GM19035 (cell line): Measurements from ENCODE around the gene MAN2B2.
"Not testable (repeated sequence)": the region's sequence is repeated elsewhere in the genome, so short reads cannot be mapped to it uniquely, and the experiment has no call there.

Experiments
- ATAC-seq: cut with Tn5 transposase; IDR thresholded peaks from one replicate; pipeline ENCODE4 v1.9.1; 2021; ENCODE audit not compliant: unreplicated experiment

The MAN2B2 gene

GRCh38 chr4:6613676-6614651, 39.0 kb downstream of the MAN2B2 start:
- ATAC-seq, result no peak

- ATAC-seq, result no peak
These were observed 39.8 kb downstream of the MAN2B2 start for GRCh38 chr4:6614701-6615230.

GRCh38 chr4:6616087-6616995, 41.4 kb downstream of the MAN2B2 start:
- ATAC-seq, result no peak

- no peak for ATAC-seq
These were observed 42.3 kb downstream of the MAN2B2 start for GRCh38 chr4:6617246-6617645.

GRCh38 chr4:6618386-6619115, 43.6 kb downstream of the MAN2B2 start:
- no peak for ATAC-seq

GRCh38 chr4:6619116-6619465, 44.1 kb downstream of the MAN2B2 start:
- no peak for ATAC-seq

- ATAC-seq, result no peak
These were observed 44.7 kb downstream of the MAN2B2 start for GRCh38 chr4:6619466-6620255.

GRCh38 chr4:6620296-6620695, 45.3 kb downstream of the MAN2B2 start:
- ATAC-seq, result no peak

GRCh38 chr4:6620891-6621555, 46.0 kb downstream of the MAN2B2 start:
- no peak for ATAC-seq

GRCh38 chr4:6621556-6621927, 46.6 kb downstream of the MAN2B2 start:
- no peak for ATAC-seq

GRCh38 chr4:6622744-6623143, 47.8 kb downstream of the MAN2B2 start:
- ATAC-seq, result no peak

GRCh38 chr4:6625256-6625655, 50.3 kb downstream of the MAN2B2 start:
- ATAC-seq, result no peak

- no peak for ATAC-seq
These were observed 51.1 kb downstream of the MAN2B2 start for GRCh38 chr4:6626066-6626465.

GRCh38 chr4:6627832-6628231, 52.8 kb downstream of the MAN2B2 start:
- no peak for ATAC-seq

GRCh38 chr4:6628484-6628883, 53.5 kb downstream of the MAN2B2 start:
- ATAC-seq, result not testable (repeated sequence)

GRCh38 chr4:6632125-6632524, 57.1 kb downstream of the MAN2B2 start:
- no peak for ATAC-seq

- ATAC-seq, result no peak
These were observed 58.3 kb downstream of the MAN2B2 start for GRCh38 chr4:6633091-6633906.

- no peak for ATAC-seq
These were observed 59.8 kb downstream of the MAN2B2 start for GRCh38 chr4:6634746-6635145.
